ENCODE results near the gene LCP2.

The LCP2 gene

DNA sequence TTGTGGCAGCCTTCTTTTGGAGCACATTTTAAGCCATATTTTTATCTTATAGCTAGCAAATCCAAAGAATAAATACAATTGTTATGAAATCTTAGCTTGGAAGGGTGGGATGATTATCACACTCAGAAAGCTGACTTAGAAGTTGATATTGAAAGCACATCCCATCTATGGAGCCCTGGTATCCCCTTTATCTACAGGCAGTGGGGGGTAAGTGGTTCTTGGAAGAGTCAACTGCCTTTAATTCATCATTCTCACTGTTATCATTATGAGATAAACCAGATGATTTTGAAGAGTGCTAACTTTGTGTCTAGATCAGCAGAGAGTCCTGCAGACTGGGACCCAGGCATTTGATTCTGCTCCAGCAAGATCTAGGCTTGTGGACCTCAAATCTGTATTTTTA lies 3.0 kb downstream of the LCP2 start:
- no peak for DNase-seq

DNA sequence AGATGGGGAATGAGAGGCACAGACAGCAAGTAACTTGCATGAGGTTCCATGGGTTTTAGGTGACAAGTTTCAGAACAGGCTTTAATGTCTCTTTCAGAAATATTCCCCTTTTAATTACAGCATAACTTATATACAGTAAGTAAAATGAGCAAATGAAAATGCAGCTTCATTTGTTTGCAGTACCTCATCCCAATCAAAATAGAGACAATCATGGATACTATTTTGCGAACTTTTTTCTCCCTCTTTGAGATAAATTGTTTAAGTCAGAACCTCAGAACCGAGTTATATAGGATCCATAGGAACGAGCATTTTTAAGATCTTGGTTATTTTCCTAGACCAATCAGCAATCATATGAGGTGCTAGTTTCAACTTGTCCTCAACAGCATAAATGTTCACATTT lies 3.5 kb downstream of the LCP2 start:
- DNase-seq: no peak

DNA sequence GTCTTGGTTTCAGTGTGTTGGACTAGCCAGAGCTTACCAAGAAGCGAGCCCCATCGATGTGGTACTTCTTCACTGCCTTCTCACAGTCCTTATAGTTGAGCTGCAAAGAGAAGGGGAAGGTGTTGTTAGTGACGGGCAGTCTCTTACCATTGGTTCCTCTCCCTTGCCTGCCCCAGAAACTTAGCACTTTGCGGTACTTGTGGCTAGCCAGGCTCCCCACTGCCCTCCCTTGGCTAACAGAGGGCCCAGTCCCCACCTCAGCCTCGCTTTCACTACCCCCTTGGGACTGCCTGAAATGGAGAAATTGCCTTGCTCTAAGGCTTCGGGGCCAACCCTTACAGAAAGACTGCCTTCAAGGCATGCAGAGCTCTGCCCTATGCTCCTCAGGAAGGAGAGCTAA lies 4.3 kb downstream of the LCP2 start:
- no peak for DNase-seq

DNA sequence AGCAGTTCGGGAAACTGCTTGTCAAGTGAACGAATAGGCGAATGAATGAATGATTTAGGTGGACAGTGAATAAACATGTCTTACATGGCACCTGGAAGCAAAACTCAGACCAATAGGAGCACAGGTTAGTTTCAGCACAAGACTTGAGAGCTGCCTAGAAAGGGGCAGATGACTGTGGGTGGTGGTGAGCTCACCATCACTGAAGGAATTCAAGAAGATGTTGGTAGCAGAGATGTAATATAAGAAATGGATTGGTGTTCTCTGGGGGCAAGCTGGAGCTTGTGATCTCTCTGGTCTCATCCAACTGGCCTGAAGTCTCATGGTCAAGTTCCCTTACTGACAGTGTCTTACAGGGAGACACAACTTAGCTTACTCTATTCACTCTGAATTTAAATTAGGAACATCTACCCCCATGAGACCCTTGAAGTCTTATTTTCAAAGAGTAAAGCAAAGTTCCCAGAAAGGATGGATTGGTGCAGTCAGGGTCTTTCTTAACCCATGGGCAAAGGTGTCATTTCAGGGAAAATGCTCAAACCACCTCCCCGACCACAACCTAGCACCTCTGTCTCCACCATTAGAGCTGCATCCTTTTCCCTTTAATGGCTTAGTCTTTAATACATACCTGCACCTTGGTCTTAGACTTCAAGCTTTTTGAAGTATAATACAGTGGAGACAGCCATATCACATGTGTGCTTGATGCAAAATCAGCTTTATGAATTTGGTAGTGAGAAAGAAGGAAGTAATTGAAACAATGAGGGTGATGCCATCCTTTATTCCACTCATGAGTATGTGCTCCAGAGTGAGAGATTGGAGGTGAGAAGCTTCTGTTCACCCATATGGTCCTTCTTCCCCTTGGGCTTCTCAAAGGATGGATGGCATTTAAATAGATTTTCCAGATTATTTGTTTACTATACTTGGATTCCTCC lies 5.1 kb downstream of the LCP2 start:
- no peak for DNase-seq

DNA sequence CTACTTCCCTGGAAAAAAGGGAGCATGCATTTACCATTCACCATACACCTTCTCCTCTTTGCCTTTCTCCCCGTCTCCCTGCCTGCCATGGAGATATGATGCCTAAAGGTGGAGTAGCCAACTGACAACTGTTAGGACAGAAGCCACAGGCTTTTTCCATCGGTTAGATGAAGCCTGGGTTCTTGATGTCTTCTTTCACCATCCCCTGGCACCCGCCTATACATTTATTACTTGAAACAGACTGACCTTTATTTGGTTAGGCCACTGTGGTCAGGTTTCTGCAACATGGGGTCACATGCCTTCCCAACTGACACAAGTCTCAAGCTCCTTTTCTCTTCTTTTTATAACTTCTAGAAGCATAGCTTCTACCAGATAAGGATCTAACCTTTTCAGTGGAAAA lies 7.1 kb downstream of the LCP2 start:
- no peak for DNase-seq

DNA sequence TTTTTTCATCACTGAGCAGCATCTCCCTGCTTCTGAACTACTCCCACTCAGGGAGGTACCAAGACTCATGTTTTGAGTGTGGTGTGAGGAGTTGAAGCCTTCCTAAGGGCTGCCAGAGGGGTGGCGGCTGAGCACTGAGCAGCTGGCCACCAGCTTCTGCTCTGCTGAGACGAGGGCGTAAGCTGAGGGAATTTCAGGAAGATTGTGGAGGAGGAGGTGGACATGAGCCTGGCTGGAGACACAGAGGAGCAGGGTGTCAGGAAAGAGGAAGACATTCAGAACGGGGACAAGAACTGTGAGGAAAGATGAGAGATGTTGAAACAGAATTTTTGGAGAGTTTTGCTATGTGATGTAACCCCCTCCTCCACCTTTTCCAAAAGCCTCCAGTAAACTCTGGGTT lies 7.8 kb downstream of the LCP2 start:
- no peak for DNase-seq

DNA sequence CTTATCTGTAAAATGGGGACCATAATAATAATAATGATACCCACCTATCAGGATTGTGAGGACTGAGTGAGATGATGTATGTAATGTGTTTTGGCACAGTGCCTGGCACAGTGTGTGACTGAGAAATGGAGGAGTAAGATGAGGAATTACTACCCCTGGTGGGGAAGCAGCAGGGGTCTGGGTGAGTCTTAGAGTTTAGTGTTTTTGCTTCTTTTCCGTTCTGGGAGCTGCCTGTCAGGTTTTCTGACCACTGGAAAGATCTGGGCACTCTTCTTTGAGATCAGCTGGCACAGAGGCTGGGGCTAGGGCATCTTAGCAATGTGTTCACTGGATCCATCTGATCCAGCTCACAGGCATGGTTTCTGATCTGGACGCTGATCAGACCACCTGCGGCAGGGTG lies 8.5 kb downstream of the LCP2 start:
- no peak for DNase-seq

DNA sequence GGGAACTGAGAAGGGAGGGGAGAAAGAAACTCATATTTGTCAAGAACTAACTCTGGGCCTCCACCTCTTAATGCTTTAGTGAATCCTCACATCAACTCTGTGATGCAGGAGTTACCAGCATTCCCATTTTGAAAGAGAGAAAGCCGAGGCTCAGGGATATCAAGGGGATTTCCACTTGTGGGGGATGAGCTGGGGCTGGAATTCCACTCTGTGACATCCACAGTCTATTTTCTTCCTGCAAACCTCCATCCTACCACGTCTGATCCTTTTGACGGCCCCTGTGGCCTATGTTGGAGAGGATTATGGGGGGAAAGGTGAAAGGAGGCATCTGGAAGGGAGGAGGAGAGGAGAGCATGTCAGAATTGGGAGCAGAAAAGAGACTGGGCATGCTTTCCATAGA lies 9.0 kb downstream of the LCP2 start:
- DNase-seq: no peak

DNA sequence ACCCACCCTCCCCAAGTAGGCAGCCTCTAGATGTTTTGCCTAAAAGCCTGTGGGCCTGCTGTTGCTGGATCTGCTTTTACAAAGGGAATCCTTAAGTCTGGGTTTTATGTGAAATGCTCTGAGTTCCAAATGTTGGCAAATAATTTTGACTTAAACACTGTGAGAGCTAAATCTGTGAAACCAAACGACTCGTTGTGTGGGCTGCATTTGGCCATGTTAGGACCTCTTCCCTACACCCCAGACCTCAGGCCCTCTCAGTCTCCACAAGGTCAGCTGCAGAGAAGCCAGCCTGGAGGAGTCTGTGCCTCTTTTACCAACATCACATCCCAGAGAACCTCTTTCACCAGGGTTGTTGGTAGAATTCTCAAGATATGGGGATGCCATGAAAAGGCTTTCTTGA lies 9.4 kb downstream of the LCP2 start:
- DNase-seq: no peak

DNA sequence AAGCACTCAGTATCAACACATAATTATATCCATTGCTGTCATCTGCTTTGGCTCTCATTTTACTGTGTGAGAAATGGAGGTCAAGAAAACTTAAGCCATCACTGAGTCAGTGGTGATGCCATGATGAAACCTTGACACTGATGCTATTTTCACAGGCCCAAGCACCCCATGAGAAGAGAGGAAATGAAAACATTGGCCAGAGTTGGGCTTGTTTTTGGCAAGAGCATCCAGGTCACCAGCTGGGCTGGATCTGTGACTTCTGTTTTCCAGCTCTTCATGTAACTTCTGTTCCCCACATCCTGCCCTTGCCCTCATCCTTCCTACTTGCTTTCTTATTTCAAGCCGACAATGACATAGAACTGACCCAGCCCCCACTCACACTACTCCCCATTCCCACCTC lies 10.0 kb downstream of the LCP2 start:
- no peak for DNase-seq

DNA sequence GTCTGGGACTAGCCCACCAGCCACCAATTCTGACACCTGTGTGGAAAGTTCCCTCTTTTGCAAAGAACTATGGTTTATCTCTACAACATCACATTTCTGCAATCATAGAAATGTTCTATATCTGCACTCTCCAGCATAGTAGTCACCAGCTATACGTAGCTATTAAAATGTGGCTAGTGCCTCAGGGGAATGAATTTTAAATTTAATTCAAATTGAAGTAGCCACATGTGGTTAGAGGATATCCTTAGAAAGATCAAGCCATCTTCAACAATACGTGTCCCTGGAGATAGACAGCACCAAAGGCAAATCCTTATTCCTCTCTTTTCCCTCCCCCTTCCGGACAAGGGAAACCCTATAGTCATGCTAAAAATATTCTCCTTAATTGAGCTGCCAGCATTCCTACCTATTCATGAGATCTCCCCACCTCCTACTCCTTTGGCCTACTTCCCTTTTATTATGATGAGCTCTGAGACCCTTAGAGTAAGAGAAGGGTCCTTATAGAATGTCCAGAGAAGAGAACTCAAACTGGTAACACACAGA lies 11.1 kb downstream of the LCP2 start:
- no peak for DNase-seq

DNA sequence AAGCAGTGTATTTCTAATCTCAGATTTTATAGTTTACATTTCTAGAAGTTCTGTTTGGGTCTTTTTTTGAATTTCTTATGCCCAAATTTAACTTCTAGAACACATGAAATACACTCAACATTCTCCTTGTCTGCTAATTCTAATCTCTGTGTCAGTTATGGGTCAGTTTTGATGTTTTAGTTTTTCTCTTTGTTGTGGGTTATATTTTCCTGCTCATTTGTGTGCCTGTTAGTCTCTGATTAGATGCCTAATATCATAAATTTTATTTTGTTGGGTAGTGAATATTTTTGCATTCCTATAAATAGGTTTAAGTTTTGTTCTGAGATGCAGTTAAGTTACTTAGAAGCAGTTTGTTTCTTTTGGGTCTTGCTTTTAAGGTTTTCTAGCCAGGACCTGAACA lies 12.4 kb downstream of the LCP2 start:
- no peak for DNase-seq

DNA sequence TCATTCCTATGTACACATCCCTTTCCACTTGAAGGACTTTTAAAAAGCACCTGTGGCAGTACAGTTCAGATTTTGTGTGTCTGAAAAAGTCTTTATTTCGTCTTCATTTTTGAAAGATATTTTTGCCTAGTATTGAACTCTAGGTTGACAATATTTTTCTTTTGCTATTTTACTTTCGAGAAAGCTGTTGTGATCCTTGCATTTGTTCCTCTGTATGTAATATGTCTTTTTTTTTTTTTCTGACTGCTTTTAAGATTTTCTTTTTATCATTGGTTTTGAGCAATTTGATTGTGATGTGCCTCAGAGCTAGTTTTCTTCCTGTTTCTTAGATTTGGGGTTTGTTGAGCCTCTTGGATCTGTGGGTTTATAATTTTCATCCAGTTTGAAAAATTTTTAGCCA lies 13.3 kb downstream of the LCP2 start:
- no peak for DNase-seq

DNA sequence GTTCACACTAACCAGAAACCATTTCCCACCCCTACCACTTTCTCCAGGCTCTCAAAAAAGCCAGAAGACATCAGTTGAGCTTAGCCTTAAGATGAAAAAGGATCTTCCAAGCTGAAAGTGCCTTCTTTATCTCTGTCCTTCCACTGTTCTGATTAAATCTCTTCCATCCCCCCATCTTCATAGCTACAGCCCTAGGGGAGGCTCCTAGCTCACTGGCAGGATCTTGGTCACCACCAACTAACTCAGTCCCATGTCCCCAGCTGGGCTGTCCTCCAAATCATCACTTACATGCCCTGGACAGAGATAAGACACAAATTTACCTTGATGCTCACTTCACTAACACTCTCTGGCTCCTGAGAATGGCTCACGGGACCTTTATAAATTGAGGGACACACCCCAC lies 14.3 kb downstream of the LCP2 start:
- DNase-seq: no peak

DNA sequence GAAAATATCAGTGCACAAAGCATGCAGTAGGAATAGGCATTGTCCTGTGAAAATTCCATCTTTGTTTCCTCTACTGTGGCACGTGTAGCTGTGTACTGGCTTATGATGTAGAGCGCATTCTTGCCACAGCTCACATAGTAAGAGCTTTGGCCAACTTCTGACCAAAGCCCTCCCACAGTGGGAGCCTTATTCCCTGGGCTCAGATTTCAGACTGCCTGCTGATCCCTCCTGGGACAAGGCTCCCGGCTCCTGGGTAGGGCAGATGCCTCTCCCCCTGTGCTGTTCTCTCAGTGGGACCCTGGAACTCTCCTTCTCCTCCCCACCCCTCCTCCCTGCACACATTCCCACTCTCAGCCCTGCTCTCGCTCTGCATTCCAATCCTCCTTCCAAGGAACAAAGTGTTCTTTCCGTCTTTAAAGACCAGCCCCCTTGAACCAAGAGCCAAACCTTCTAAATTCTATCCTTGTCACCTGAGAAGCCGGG lies 17.5 kb downstream of the LCP2 start:
- no peak for DNase-seq

DNA sequence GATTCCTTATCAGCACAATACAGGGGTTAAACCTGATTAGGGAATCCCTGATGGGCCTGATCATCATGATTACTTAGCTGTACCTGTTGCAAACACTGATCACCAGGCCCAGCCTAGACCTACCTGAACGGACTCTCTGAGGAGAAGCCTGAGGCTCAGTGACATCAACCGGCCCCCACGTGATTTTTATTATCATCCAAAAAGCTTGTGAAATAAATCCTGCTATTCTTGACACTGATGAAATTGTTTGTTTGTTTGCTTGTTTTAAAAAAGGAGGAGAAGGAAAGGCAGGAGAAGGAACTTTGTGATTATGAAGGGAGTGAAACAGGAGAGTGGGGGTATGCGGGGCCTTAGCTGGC lies 18.1 kb downstream of the LCP2 start:
- no peak for DNase-seq

DNA sequence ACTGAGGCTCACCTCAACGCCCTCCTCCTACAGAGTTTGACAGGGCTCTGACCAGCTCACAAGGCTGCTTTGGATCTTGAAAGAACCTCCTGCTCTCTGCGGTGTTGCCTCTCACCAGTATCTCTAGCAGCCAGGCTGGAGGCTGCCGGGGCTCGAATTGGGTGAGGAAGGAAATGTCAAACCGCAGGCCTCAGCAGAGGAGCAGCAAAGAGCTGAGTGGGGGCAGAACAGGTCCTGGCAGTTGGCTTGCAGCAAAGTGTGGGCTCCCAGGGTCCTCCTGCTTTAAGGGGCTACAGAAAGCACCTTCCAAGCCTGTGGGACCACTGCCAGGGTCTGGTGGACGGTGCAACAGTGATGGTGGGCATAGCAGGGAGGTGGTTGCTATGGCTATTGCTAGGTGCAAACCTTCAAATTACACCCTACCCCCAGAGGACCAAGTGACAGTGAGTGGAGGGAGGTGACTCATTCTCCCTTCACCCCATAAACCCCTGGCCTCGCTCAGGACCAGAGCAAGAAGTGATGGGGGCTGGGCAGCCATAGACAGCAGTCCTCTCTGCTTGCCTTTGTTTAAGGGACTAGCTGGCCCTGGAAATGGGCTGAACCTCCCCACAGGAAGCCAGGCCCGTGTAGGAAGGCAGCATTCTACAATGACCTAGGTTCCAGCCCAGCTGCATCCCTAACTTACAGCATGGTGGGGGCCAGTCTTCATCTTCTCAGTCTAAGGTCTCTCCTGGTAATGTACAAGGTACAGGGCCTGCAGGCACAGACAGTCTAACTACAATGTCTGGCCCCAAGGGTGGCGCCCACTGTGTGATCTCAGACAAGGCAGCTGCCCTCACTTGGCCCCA lies 18.7 kb downstream of the LCP2 start:
- peak; percentile 64 for DNase-seq

DNA sequence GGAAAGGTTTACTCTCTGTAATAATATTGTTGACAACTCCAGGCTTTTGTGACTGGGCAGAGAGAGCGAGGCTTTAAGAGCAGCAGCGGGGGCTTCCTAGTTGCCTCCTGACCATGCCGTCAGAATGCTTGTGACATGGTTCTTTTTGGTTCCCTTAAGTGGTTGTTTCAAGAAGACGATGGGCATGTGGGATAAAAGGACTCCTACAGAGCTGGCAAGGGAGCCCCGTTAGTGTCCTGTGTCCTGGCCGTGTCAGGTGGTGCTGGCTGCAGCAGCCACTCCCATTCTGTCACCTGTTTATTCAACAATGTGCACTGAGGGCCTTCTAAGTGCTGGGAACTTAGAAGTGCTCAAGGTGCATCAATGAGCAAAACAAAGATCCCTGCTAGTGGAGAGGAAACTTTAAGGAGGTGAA lies 19.7 kb downstream of the LCP2 start:
- no peak for DNase-seq

DNA sequence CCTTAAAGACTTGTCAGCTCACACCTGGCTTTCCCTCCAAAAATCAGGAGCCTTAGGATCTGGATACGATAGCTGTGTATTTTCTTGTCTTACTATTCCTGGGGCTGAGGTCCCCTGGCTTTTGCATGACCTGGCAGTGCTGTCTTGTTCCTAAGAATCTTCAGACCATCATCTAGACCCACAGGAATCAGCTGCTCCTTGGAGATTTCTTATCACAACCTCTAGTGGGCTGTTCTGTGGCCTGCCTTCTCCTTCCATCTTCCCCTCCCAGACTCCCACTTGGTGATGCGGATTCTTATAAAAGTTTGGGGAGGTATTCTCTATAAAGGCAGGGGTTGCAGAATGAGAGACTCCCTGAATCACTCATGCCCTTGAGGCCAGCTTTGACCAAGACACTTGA lies 21.4 kb downstream of the LCP2 start:
- no peak for DNase-seq

DNA sequence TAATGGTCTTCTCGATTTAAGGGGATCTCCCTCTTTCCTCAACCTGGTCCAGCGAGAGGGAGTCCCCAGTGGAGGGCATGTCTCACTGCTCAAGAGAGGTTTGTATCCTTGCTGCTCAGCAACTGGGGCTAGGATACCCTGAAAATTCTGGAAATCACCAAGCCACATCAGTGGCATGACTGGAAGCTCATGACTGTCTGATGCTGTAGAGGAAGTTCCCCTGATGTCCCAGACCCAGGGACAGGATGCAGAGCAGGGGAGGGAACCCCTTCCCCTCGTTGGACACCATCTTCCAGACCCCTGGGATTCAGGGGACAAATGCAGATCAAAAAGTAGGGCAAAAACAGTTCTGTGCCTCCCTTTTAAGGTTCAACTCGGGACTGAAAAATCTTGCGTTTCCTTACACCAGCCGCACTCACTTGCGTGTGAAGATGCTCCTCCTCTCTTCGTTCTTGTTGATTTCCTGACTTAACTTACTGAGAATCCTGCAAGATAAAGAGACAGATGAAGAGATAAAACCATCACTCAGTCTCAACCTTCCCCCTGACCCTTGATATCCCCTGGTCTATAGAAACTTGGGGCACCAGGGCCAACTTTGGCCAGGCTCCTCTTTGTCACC lies 22.1 kb downstream of the LCP2 start:
- DNase-seq: no peak

DNA sequence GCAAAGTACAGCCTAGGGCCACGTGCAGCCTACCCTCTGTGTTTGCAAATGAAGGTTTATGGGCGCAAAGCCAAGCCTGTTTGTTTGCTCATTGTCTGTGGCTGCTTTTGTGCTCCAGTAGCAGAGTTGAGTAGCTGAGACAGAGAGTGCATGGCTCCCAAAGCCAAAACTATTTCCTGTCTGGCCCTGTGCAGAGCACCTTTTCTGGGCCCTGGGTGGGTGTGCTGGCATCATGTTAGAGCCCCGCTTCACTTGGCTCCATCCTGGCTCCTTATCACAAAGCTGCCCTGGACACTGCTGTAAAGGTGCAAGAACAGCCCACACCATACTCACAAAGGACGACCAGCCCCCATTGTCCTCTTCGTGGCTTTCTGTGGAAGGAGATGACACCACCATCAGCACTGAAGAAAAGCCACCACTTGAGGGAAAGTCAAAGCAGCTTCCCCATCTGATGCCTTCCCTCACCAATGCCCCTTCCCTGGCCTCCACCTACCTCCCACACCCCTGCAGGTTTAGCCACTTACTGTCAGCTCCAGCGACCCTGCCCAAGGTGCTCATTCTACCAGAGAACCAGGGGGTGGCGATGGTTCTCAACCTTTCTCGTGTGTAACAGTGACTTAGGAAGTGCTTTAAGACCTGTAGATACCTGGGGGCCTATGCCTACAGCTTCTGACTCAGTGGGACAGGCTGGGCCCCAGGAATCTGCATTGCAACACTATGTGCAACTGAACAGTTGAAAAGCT lies 23.4 kb downstream of the LCP2 start:
- DNase-seq: peak; percentile 57

DNA sequence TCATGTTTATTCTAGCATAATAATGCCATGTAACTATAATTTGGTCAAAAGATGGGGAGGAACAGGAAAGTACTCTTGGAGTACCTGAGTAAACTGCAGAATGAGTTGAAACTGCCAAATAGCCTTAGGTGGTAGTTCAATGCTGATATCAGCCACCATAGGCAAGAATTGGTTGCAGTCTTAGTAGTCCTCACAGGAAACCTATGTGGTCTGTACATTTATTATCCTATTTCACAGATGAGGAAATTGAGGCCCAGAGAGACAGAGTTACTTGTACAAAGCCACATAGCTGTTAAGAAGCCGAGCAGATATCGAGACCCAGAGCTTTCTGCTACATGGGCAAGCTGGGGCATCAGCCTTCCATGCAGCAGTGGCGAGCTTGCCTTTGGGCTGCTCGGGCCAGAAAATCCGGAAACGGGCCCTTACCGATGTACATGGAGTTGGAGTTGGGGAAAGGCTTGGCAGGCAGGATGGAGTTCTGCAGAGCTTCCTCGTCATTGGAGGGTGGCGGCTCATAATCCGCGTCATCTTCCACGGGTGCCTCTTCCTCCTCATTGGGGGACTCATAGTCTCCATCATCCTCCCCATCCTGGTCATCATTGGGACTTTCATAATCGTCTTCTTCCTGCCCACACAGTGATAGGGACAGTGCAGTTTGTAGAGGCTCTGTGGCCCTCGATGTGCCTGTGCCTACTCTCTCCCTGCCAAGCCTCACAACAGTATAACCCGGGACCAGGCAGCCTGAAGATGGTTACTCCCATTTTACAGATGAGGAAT lies 27.1 kb downstream of the LCP2 start:
- no peak for DNase-seq
